ENCODE data around the gene DSPP.

The DSPP gene

DNA sequence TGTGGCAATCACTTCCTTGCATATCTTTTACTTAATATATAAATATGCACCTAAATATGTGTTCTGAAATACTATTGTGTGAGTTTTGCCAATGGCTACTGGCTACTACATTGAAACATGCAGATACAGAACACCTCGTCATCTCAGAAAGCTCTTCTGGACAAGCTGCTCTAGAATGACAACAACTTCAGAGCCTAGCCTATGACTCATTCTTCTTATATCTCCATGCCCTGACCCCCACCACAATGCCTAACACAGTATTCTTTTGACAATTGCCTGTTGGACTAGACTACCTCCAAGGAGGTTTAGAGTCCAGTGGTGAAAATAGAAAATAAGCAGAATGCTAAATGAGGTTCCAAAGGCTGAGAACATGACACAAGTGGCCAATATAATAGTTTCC is 24.1 kb downstream of the DSPP start:
- no peak for DNase-seq

- DNase-seq, result no peak
These were observed 24.9 kb downstream of the DSPP start for GRCh38 chr4:87633243-87633642.

GRCh38 chr4:87644286-87644685 is 36.0 kb downstream of the DSPP start:
- no peak for DNase-seq

DNA sequence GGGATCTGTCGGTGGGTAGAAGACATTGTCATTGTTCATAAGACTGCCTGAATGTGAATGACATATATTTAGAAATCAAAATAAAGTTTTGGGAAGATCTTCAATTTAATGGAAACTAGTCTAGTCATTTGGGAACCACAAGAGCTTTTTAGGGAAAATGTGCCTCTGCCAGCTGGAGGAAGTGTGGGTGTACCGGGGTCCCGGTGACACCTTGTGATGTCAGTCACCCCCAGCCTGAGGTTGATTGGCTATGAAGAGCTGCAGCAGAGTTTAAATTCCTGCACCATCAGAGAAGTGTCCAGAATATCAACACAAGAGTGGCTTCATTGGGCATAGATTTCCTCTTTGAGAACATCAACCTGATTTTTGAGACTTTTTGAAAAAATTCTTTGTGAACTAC is 41.7 kb downstream of the DSPP start, which contains the start of gene DMP1:
TSS of gene DMP1 (plus strand) at position 301 of the 400 bp plus-strand sequence. CDS start 6,213 bp downstream, outside the sequence.
- DNase-seq, result no peak

- no peak for DNase-seq
These were observed 42.6 kb downstream of the DSPP start for GRCh38 chr4:87650938-87651337.

DNA sequence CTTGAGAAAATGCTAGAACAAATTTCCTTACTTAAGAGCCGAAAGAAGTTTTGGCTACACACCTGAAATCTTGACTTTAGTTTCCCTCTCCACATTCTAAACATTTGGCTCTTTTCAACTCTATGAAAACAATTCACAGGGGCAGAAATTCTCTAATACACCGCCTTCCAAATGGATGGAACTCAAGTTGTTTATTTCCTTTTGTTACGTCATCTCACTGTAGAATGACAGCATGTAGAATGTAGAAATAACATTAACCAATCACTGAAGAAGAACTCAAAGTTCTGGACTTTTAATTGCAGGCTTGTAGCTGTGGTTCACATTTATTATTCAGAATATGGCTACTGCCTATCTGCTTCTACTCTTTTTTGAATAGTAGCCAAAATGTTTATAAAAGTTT is 43.6 kb downstream of the DSPP start:
- DNase-seq, result no peak

- DNase-seq, result no peak
These were observed 46.2 kb downstream of the DSPP start for GRCh38 chr4:87654487-87655044.

DNA sequence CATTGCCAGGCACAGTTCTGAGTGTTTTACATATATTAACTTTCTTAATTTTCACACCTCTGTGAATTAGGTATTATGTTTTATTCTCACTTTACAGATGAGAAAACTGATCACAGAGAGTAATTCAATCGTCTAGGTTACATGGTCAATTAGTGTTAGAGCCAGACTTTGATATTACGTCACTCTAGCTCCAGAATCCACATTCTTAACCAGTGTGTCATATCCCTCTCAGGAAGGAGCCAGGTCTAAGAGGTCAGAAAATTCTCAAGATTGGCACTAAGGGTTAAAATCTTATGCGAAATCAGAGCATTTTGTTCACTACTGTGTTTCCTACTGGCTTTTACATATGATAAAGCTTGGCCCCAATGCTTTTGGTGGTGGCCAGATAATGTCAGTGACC is 49.2 kb downstream of the DSPP start:
- DNase-seq, result no peak

DNA sequence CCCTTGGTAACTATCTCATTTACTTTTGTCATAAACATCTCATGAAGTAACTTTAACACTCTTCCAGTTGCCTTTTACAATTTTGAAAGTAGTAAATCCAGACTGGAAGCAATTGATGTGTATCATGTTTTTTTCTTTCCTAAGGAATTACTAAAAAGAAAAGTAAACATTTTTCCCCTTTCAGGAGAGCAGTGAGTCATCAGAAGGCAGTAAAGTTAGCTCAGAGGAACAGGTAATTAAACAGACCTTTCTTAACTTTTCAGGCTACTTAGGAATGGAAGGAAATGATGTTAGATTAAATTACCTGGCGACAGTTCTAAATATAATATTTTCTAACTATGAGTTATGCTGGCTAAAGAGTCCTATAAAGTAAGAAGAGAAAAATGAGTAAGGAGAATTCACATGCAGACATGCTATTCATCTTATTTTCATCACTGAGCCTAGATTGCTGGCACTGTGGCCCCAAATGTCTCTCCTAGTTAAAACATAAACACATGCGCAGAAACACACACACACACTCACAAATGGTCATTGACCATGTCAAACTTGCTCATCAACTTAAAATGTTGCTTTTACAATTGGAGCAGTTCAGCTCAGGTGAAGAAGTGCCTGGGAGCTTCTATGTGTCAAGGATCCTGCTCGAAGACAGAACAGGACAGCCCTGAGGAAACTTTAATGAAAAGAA is 51.1 kb downstream of the DSPP start:
- no peak for DNase-seq

DNA sequence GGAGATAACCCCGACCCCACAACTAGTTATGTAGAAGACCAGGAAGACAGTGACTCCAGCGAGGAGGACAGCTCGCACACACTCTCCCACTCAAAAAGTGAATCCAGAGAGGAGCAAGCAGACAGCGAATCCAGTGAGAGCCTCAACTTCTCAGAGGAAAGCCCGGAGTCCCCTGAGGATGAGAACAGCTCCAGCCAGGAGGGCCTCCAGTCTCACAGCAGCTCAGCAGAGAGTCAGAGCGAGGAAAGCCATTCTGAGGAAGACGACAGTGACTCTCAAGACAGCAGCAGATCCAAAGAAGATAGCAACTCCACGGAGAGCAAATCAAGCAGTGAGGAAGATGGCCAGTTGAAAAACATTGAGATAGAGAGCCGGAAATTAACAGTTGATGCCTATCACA is 54.5 kb downstream of the DSPP start:
- no peak for DNase-seq

Data from CD4-positive, alpha-beta T cell treated with Interleukin-4 for 1 hour (primary cell).